Skeletal muscle tissue (tissue), 4 donors: ENCODE results near the gene CYP11A1. TPM values are rescaled to one million over a fixed set of nuclear protein-coding genes. Genes with fewer than 3 reads are reported as not detected.

Experiments
- H3K27ac ChIP-seq: one replicate; pipeline ENCODE4 v1.7.0; 2013; ENCODE audit warnings: mild to moderate bottlenecking, low read depth, low read length, inconsistent platforms
- H3K27me3 ChIP-seq, 3 donors: one replicate each; pipeline ENCODE4 v1.7.0; 2013; ENCODE audit warnings: low read length in 3 of 3; ENCODE audit not compliant: control insufficient read depth in 3 of 3, insufficient read depth in 3 of 3
- H3K36me3 ChIP-seq, 3 donors: one replicate each; pipeline ENCODE4 v1.7.0; 2013; ENCODE audit warnings: low read length in 3 of 3; ENCODE audit not compliant: control insufficient read depth in 3 of 3, insufficient read depth in 3 of 3
- H3K4me1 ChIP-seq, 3 donors: one replicate each; pipeline ENCODE4 v1.7.0; 2013; ENCODE audit warnings: low read length in 3 of 3, mild to moderate bottlenecking in 3 of 3; ENCODE audit not compliant: control insufficient read depth in 3 of 3, insufficient read depth in 3 of 3
- H3K4me3 ChIP-seq, 3 donors: one replicate each; pipeline ENCODE4 v1.7.0; 2013; ENCODE audit warnings: low read length in 3 of 3
- H3K9ac ChIP-seq, 3 donors: one replicate each; pipeline ENCODE4 v1.7.0; 2013; ENCODE audit warnings: low read length in 3 of 3, mild to moderate bottlenecking in 3 of 3, moderate library complexity in 2 of 3, low read depth in 1 of 3
- H3K9me3 ChIP-seq, 3 donors: one replicate each; pipeline ENCODE4 v1.7.0; 2013; ENCODE audit warnings: low read length in 3 of 3; ENCODE audit not compliant: control insufficient read depth in 3 of 3
- total RNA-seq: library from RNA; depleted of rRNA; stranded (reverse); fragments of >200 nt; gene quantifications from one replicate; pipeline ENCODE4 v1.2.3, GENCODE V29; 2014
- donor health status: Osteomylitis.

CYP11A1 gene
- total RNA-seq, 1 donor from 2014 or later, result 0.52 TPM

DNA sequence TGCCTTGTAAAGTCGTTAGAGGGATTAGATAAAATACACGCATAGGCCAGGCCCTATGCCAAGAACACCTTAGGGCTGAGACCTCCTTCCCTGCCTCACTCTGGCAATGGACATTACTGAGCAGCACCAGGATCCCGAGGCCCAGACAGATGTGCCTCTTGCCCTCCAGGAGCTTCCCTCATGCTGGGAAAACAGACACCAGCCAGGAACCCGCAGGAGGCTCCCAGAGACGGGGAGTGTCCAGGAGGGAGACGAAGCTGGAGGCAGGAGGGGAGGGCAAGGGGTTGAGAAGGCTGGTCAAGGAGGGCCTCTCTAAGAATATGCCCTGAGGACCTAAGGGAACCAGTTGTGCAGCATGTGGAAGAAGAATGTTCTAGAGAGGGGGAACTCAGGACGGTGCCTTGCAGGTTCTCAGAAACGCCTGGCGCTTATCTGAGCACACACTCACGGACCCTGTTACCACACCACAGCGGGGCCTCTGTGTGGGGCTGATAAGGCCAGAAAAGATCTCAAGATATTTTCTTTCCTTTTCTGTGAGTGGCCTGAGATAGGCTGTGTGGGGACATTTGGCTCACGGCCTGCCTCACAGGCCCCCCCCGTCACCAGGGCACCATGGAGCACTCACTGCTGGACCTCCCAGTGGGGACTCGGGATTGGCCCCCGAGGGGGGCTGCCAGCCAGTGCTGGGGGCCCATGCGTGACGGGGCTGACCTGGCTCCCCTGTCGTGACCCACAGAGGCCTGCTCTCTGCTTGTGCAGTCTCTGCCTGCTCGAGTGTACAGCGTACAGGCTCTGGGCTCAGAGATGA is 22.0 kb upstream of the CYP11A1 start:
- Histone ChIP-seq H3K27me3 (peaks cover 0 to 9% (median 0%) of the 10 kb centered on the region in 3 donors), H3K36me3 (no peaks in the 10 kb centered on the region), H3K4me1 (peaks cover 4 to 28% (median 27%) of the 10 kb centered on the region in 3 donors), H3K9ac (no peak overlapping the region), H3K27ac (no peak overlapping the region), H3K9me3 (no peaks in the 10 kb centered on the region), H3K4me3 (no peak overlapping the region)

GRCh38 chr15:74388363-74388951 is 21.0 kb upstream of the CYP11A1 start:
- H3K9me3 ChIP-seq, result no peaks in the 10 kb centered on the region
- no peak overlapping the region for H3K9ac ChIP-seq
- no peak overlapping the region for H3K4me3 ChIP-seq
- H3K27me3 ChIP-seq, result peaks cover 0 to 9% (median 0%) of the 10 kb centered on the region in 3 donors
- H3K27ac ChIP-seq, result no peak overlapping the region
- no peaks in the 10 kb centered on the region for H3K36me3 ChIP-seq
- peaks cover 7 to 36% (median 30%) of the 10 kb centered on the region in 3 donors for H3K4me1 ChIP-seq

DNA sequence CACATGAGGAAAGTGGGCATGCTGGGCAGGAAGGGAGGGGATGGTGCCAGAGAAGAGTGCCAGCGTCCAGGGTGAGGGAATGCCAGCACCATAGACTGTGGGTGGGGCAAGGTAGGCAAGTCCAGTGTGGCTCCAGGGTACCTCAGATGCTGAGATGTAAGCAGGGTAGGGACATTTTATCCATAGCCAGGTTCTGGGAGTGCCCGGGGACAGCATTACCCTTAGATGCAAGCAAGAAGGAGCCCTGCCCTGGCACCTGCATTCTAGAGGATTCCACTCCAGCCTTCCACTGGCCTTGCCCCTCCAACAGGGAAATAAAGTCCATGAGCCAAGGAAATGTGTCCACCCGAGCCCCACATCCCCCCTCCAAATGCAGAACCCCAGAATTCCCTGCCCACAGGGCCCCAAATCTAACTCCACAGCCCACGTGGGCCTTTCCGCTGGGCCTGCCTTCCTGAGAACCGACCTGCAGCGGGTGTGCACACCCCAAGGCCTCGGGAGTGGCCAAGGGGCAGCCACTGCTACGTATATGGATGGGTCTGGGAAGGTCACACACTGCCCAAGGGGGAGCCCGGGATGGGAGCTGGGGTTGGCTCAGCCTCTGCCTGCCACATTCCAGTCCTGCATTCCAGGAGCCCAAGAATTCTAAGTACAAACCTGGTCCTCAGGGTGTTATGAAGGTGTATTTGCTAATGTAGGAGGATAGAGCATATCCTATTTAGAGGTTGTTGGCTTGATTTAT is 20.3 kb upstream of the CYP11A1 start:
- Histone ChIP-seq H3K36me3 (no peaks in the 10 kb centered on the region), H3K4me1 (peaks cover 7 to 36% (median 30%) of the 10 kb centered on the region in 3 donors), H3K27me3 (peaks cover 0 to 4% (median 0%) of the 10 kb centered on the region in 3 donors), H3K4me3 (no peak overlapping the region), H3K9ac (no peak overlapping the region), H3K9me3 (no peaks in the 10 kb centered on the region), H3K27ac (no peak overlapping the region)

DNA sequence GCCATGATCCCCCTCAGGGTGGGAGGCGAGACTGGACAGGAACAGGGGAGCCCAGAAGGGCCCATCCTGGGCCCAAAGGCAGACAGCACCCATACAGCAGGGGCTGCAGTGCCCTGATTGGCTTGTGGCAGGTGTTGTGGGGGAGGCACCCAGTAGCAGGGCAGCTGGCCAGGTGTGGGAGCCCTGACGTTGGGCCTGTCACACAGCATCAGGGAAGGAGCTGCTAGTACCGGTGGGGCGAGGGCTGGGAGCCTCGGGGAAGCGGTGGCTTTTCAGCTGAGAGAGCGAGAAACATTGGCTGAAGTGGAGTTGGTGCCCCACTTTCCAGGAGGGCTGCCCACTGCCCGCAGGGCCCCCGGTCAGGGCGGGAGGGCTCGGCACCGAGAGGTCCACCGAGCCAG is 19.7 kb upstream of the CYP11A1 start:
- Histone ChIP-seq H3K9me3 (no peaks in the 10 kb centered on the region), H3K27ac (no peak overlapping the region), H3K27me3 (peaks cover 0 to under 1% (median 0%) of the 10 kb centered on the region in 3 donors), H3K4me1 (peaks cover 7 to 41% (median 32%) of the 10 kb centered on the region in 3 donors), H3K4me3 (no peak overlapping the region), H3K36me3 (no peaks in the 10 kb centered on the region), H3K9ac (peak overlapping the region in 1 of 3 donors; percentile 16)

- no peaks in the 10 kb centered on the region for H3K27me3 ChIP-seq
- H3K9me3 ChIP-seq, result no peaks in the 10 kb centered on the region
- H3K4me1 ChIP-seq, result peaks cover 7 to 41% (median 32%) of the 10 kb centered on the region in 3 donors
- no peak overlapping the region for H3K4me3 ChIP-seq
- no peaks in the 10 kb centered on the region for H3K36me3 ChIP-seq
- no peak overlapping the region for H3K27ac ChIP-seq
- peak overlapping the region in 1 of 3 donors; percentile 25 for H3K9ac ChIP-seq
These were observed 19.2 kb upstream of the CYP11A1 start for GRCh38 chr15:74386496-74387140.

DNA sequence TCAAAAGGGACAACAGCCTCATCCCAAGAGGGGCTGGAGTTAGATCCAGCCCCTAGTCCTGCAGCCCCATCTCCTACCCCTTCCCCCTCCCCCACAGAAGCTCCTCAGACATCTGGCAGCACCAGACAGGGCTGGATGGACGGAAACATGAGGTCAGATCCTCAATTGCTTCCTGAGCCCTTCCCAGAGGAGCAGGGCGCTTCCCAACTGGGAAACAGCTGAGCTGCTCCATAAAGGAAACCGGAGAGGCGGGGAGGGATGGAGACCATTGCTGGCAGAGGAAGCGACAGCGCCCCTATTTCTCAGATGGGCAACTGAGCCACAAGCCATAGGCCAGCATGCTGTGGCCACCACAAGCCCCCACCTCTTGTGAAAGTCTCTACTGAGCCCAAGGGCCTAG is 18.3 kb upstream of the CYP11A1 start:
- H3K36me3 ChIP-seq, result no peaks in the 10 kb centered on the region
- no peaks in the 10 kb centered on the region for H3K27me3 ChIP-seq
- no peak overlapping the region for H3K4me3 ChIP-seq
- peak overlapping the region in 1 of 3 donors; percentile 25 for H3K9ac ChIP-seq
- H3K9me3 ChIP-seq, result no peaks in the 10 kb centered on the region
- H3K27ac ChIP-seq, result no peak overlapping the region
- H3K4me1 ChIP-seq, result peaks cover 7 to 41% (median 32%) of the 10 kb centered on the region in 3 donors

DNA sequence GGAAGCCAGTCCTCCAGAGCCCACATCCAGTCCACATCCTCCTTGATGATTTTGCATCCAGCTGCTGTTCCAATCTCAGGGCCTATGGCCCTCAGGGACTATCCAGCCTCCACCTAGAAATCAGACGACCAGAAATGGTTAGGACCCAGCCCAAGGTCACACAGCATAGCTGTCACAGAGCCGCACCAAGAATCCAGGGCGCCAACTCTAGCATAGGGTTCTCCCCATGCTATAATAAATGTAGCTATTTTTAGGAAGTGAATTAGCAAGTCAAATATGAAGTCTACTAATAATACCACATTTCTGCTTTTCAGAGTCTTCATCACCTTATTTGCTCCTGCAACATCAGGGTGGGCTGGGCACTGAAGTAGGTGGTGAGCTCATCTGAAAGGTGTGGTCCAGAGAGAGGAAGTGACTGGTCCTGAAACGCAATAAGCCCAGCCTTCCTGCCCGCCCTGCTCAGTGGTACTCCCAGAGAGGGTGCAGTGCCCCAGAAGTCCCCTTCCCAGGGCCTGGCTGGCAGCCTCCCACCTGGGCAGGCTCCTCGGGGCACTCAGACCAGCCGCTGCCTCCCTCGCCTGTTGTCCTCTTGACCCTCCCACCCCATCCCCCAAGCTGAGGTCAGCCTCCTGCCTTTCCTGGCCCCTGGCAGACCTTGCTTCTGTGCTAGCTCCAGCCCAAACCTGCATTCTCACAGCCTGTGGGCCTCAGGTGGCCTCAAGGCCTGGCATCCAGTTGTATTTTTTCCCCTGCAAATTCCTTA is 17.6 kb upstream of the CYP11A1 start:
- Histone ChIP-seq H3K27ac (no peak overlapping the region), H3K9ac (no peak overlapping the region), H3K4me1 (peaks cover 7 to 41% (median 32%) of the 10 kb centered on the region in 3 donors), H3K4me3 (no peak overlapping the region), H3K36me3 (no peaks in the 10 kb centered on the region), H3K27me3 (no peaks in the 10 kb centered on the region), H3K9me3 (no peaks in the 10 kb centered on the region)

- no peak overlapping the region for H3K27ac ChIP-seq
- no peak overlapping the region for H3K9ac ChIP-seq
- H3K4me1 ChIP-seq, result peaks cover 7 to 41% (median 32%) of the 10 kb centered on the region in 3 donors
- no peak overlapping the region for H3K4me3 ChIP-seq
- no peaks in the 10 kb centered on the region for H3K36me3 ChIP-seq
- no peaks in the 10 kb centered on the region for H3K9me3 ChIP-seq
- H3K27me3 ChIP-seq, result no peaks in the 10 kb centered on the region
These were observed 17.1 kb upstream of the CYP11A1 start for GRCh38 chr15:74384566-74384880.
